DOHH2 (cell line): Measurements from ENCODE around the gene CCDC69.

Experiments
- CTCF ChIP-seq: fragments of 200-600 bp; sonication (generic); IDR thresholded peaks from one replicate; pipeline ENCODE4 v1.5.1; 2014; ENCODE audit warnings: antibody characterized with exemption, mild to moderate bottlenecking, low read depth, low read length; ENCODE audit not compliant: poor library complexity, severe bottlenecking
- EZH2phosphoT487 ChIP-seq: fragments of 200-600 bp; sonication (generic); IDR thresholded peaks from 2 replicates; pipeline ENCODE4 v1.6.1; 2017; ENCODE audit warnings: borderline replicate concordance, mild to moderate bottlenecking, antibody characterized with exemption, low read length, moderate library complexity, mixed read lengths

- TF ChIP-seq CTCF = no peak
- no peak for TF ChIP-seq EZH2phosphoT487
Observed at GRCh38 chr5:151144275-151144674, 79.6 kb downstream of the CCDC69 start.
